Sigmoid colon (tissue), 7 donors: ENCODE results near the gene MRPL38. TPM values are rescaled to one million over a fixed set of nuclear protein-coding genes. Genes with fewer than 3 reads are reported as not detected.
"Not testable (repeated sequence)": the region's sequence is repeated elsewhere in the genome, so short reads cannot be mapped to it uniquely, and the experiment has no call there.

Experiments used
- DNase-seq: peaks from one replicate; pipeline ENCODE4 v3.0.0-alpha.2; 2019
- H3K27ac ChIP-seq, 4 donors: fragments of 200-600 bp; sonication (generic); one replicate each; pipeline ENCODE4 v1.5.1; 2016 to 2019; ENCODE audit warnings: mild to moderate bottlenecking in 1 of 4
- H3K27me3 ChIP-seq, 3 donors: fragments of 200-600 bp; sonication (generic); one replicate each; pipeline ENCODE4 v1.5.1; 2019; ENCODE audit warnings: mild to moderate bottlenecking in 1 of 3
- H3K36me3 ChIP-seq, 4 donors: fragments of 200-600 bp; sonication (generic); one replicate each; pipeline ENCODE4 v1.5.1; 2016 to 2019
- H3K4me1 ChIP-seq, 4 donors: fragments of 200-600 bp; sonication (generic); one replicate each; pipeline ENCODE4 v1.5.1; 2017 to 2019
- H3K4me3 ChIP-seq, 4 donors: fragments of 200-600 bp; sonication (generic); one replicate each; pipeline ENCODE4 v1.5.1; 2017 to 2019; ENCODE audit warnings: mild to moderate bottlenecking in 2 of 4, moderate library complexity in 1 of 4
- H3K9me3 ChIP-seq, 4 donors: fragments of 200-600 bp in 3 of 4; sonication (generic) in 3 of 4; one replicate each; pipeline versions ENCODE4 v1.5.1 to v1.6.1; 2013 to 2019
- EP300 ChIP-seq, 4 donors: sonication (generic); formaldehyde crosslinking; IDR thresholded peaks; one replicate each; pipeline ENCODE4 v1.6.1; 2017; ENCODE audit warnings: antibody characterized with exemption in 4 of 4
- POLR2A ChIP-seq, 2 donors: fragments of 450-650 bp; IDR thresholded peaks; one replicate each; pipeline ENCODE4 v1.6.1; 2016; ENCODE audit warnings: antibody characterized with exemption in 2 of 2, mild to moderate bottlenecking in 2 of 2, moderate library complexity in 2 of 2
- POLR2AphosphoS5 ChIP-seq, 4 donors: sonication (generic); formaldehyde crosslinking; IDR thresholded peaks; one replicate each; pipeline ENCODE4 v1.6.1; 2017; ENCODE audit warnings: antibody characterized with exemption in 4 of 4
- WGBS, 2 donors: extraction: QIAGEN DNeasy Blood & Tissue Kit; methylation state at CpG; one replicate each; pipeline ENCODE4 v1.1.7; 2013; 5-methylcytosine and 5-hydroxymethylcytosine counted together
- intact Hi-C: fragments of 100-400 bp; cut with DNase I; formaldehyde crosslinking; loops from one replicate; pipeline ENCODE4 v1.15.1; 2023
- polyA plus RNA-seq, 3 donors: library from polyadenylated mRNA; stranded (reverse); fragments of 200-250 nt; gene quantifications; one replicate each; pipeline ENCODE4 v1.2.3, GENCODE V29; 2013
- total RNA-seq, 4 donors: library from RNA; depleted of rRNA; stranded (reverse); fragments of >200 nt; gene quantifications; one replicate each; pipeline ENCODE4 v1.1.0, GENCODE V29; 2016
- TF ChIP-seq, protein P1 (sequence below), 4 experiments: fragments of 450-650 bp in 3 of 4; fragments of 200-600 bp in 1 of 4; IDR thresholded peaks; one replicate each; pipeline ENCODE4 v1.5.1; 2016 to 2019; ENCODE audit warnings: antibody characterized with exemption in 4 of 4, mild to moderate bottlenecking in 3 of 4, moderate library complexity in 2 of 4
- donor health status: healthy with polysubstance abuse.
- donor health status: Bipolar disorder and iron deficiency.
- donor health status: healthy.

The MRPL38 gene
- total and polyA plus RNA-seq, 7 donors, result 32.8 to 71.5 (median 50.6) TPM

DNA sequence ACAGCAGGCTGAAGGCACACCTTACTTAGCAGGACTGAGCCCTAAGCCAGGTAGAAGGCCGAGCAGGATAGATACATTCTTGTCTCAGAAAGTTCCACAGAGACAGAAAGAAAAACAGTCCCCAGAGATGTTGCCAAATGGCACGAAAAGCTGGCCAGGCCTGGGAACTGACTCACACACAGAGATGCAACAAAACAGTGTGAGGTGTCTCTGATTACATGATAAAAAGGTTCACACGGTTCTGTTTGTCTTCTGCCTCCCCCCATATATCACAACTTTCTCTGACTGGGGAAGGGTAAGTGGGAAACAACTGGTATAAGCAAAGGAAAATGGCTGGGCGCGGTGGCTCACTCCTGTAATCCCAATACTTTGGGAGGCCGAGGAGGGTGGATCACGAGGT is 51.3 kb downstream of the MRPL38 start:
- Histone ChIP-seq H3K4me3 (peak overlapping the region in 1 of 4 donors; percentile 94), H3K36me3 (peaks cover 24 to 42% (median 28%) of the 10 kb centered on the region in 4 donors), H3K27ac (peak overlapping the region; percentile 96 to 100 (median 98)), H3K4me1 (peaks cover 0 to 67% (median 55%) of the 10 kb centered on the region in 4 donors), H3K9me3 (no peaks in the 10 kb centered on the region), H3K27me3 (no peaks in the 10 kb centered on the region)
- intact Hi-C loops, result no loop called here
- peak; percentile 70 for DNase-seq
- peak in 1 of 4 donors; percentile 17 for TF ChIP-seq POLR2AphosphoS5 (IDR thresholded peaks at IDR 0.05)
- TF ChIP-seq, protein P1, sequence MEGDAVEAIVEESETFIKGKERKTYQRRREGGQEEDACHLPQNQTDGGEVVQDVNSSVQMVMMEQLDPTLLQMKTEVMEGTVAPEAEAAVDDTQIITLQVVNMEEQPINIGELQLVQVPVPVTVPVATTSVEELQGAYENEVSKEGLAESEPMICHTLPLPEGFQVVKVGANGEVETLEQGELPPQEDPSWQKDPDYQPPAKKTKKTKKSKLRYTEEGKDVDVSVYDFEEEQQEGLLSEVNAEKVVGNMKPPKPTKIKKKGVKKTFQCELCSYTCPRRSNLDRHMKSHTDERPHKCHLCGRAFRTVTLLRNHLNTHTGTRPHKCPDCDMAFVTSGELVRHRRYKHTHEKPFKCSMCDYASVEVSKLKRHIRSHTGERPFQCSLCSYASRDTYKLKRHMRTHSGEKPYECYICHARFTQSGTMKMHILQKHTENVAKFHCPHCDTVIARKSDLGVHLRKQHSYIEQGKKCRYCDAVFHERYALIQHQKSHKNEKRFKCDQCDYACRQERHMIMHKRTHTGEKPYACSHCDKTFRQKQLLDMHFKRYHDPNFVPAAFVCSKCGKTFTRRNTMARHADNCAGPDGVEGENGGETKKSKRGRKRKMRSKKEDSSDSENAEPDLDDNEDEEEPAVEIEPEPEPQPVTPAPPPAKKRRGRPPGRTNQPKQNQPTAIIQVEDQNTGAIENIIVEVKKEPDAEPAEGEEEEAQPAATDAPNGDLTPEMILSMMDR (IDR thresholded peaks at IDR 0.05), result no peak
- 85 to 87% methylated on average over 7 of the region's 7 CpGs for WGBS, 2 donors

- H3K27me3 ChIP-seq, H3K4me3 ChIP-seq, H3K9me3 ChIP-seq, intact Hi-C loops: not testable (repeated sequence)
- Histone ChIP-seq H3K36me3 (peaks cover 41 to 60% (median 46%) of the 10 kb centered on the region in 4 donors), H3K27ac (peak overlapping the region in 3 of 4 donors; percentile 98 to 100 (median 99)), H3K4me1 (peaks cover 0 to 75% (median 60%) of the 10 kb centered on the region in 4 donors)
- peak; percentile 62 for DNase-seq
- 93 to 94% methylated on average over 15 of the region's 15 CpGs for WGBS, 2 donors
These were observed 53.0 kb downstream of the MRPL38 start for GRCh38 chr17:75851693-75851991.

DNA sequence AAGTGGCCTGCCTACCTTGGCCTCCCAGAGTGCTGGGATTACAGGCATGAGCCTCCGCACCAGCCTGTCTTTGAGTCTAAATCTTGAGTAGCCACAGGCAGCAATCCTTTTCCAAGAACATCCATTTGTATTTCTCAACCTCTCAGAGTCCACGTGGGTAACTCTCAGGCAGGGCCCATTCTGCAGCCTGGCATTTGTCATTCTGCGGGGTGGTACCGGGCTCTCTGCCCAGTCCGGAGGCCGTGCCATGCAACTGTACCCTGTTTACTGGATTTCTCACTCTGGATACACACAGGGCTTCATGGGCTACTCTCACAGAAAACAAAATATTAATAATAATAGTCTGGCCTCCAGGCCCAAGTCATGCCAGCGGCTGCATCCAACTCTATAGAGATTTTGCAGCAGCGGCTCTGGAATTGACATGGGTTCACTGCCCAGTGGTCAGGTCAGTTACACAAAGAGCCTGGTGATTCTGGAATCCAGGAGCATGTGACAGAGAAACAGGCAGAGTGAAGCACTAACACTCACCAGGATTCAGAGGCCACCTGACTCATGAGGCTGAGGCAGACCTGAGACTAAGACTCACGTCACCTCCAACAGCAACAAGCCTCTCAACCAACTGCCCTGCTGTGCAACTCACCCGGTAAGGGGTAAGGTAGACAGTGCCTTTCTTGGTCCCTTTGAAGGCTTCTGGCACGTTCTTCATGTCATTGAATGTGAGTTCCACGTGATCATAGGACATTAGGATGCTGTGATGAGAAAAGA is 53.6 kb downstream of the MRPL38 start:
- Histone ChIP-seq H3K27me3 (no peaks in the 10 kb centered on the region), H3K4me3 (no peak overlapping the region), H3K36me3 (peaks cover 46 to 65% (median 51%) of the 10 kb centered on the region in 4 donors), H3K27ac (peak overlapping the region in 3 of 4 donors; percentile 98 to 100 (median 99)), H3K9me3 (no peaks in the 10 kb centered on the region), H3K4me1 (peaks cover 0 to 75% (median 60%) of the 10 kb centered on the region in 4 donors)
- intact Hi-C loops, result no loop called here
- DNase-seq, result peak; percentile 89
- WGBS, 2 donors, result 95% methylated on average over 12 of the region's 12 CpGs
- TF ChIP-seq, protein P1 (IDR thresholded peaks at IDR 0.05), result no peak
- TF ChIP-seq POLR2AphosphoS5 (IDR thresholded peaks at IDR 0.05) (peak; percentile 34 to 71 (median 44)), EP300 (IDR thresholded peaks at IDR 0.05) (peak in 3 of 4 donors; percentile 26 to 67 (median 56)), POLR2A (IDR thresholded peaks at IDR 0.05) (no peak)

DNA sequence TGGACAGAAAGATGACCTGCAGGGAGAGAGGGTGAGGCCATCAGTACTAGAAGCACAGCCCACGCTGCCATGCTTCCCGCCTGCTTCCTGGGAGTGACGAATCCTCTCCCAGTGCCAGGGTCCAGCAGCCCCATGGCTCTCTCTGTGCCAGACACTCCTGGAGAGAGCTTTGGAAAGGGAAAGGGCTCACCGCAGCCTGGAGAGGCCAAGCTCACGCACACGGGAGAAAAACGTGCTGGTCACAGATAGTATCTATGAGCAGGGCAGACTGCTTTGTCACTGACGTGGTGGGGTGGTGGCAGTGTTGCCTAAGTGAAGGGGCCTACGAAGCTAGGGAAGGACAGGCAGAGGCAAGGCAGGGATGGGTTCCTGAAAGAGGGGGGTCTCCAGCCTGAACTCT is 55.0 kb downstream of the MRPL38 start:
- intact Hi-C loops, result no loop called here
- H3K4me3 ChIP-seq, result no peak overlapping the region
- peaks cover 48 to 73% (median 55%) of the 10 kb centered on the region in 4 donors for H3K36me3 ChIP-seq
- 91 to 93% methylated on average over 9 of the region's 9 CpGs for WGBS, 2 donors
- no peaks in the 10 kb centered on the region for H3K9me3 ChIP-seq
- peak overlapping the region; percentile 34 to 100 (median 74) for H3K27ac ChIP-seq
- H3K27me3 ChIP-seq, result no peaks in the 10 kb centered on the region
- TF ChIP-seq EP300 (IDR thresholded peaks at IDR 0.05) (no peak), POLR2A (IDR thresholded peaks at IDR 0.05) (no peak), POLR2AphosphoS5 (IDR thresholded peaks at IDR 0.05) (peak in 1 of 4 donors; percentile 13)
- TF ChIP-seq, protein P1 (IDR thresholded peaks at IDR 0.05), result no peak
- DNase-seq, result no peak
- peaks cover 0 to 88% (median 72%) of the 10 kb centered on the region in 4 donors for H3K4me1 ChIP-seq

- H3K9me3 ChIP-seq, result no peaks in the 10 kb centered on the region
- H3K27ac ChIP-seq, result peak overlapping the region; percentile 34 to 100 (median 74)
- H3K4me3 ChIP-seq, result no peak overlapping the region
- TF ChIP-seq EP300 (IDR thresholded peaks at IDR 0.05) (no peak), POLR2A (IDR thresholded peaks at IDR 0.05) (no peak), POLR2AphosphoS5 (IDR thresholded peaks at IDR 0.05) (no peak)
- TF ChIP-seq, protein P1 (IDR thresholded peaks at IDR 0.05), result no peak
- H3K4me1 ChIP-seq, result peaks cover 0 to 88% (median 73%) of the 10 kb centered on the region in 4 donors
- DNase-seq, result no peak
- WGBS, 2 donors, result 92 to 96% methylated on average over 11 of the region's 11 CpGs
- intact Hi-C loops, result no loop called here
- H3K36me3 ChIP-seq, result peaks cover 48 to 73% (median 55%) of the 10 kb centered on the region in 4 donors
- H3K27me3 ChIP-seq, result no peaks in the 10 kb centered on the region
These were observed 55.4 kb downstream of the MRPL38 start for GRCh38 chr17:75849279-75849646.

Other genes with a start within 250 kb of the MRPL38 start
- gene RECQL5, start 237.7 kb downstream of the MRPL38 start, total RNA-seq, result 10 to 100 TPM in 3 of 4 donors, 1 to 10 TPM in 1; 5.1 to 11.6 (median 11.3) TPM
- gene RECQL5, start 237.7 kb downstream of the MRPL38 start, polyA plus RNA-seq, result 10 to 100 TPM in 2 of 3 donors, 1 to 10 TPM in 1; 9.0 to 30.1 (median 10.2) TPM
- gene SAP30BP, start 237.5 kb downstream of the MRPL38 start, total RNA-seq, result 10 to 100 TPM; 53.5 to 96.9 (median 63.6) TPM
- 10 to 100 TPM; 53.2 to 69.3 (median 57.7) TPM for gene SAP30BP, start 237.5 kb downstream of the MRPL38 start, polyA plus RNA-seq
- gene ITGB4, start 183.4 kb downstream of the MRPL38 start, total RNA-seq, result 10 to 100 TPM; 15.1 to 43.2 (median 23.1) TPM
- gene ITGB4, start 183.4 kb downstream of the MRPL38 start, polyA plus RNA-seq, result 100 to 1,000 TPM in 1 of 3 donors, 10 to 100 TPM in 2; 17.8 to 116 (median 25.8) TPM
- gene GALK1, start 139.7 kb downstream of the MRPL38 start, total RNA-seq, result 10 to 100 TPM; 17.2 to 24.6 (median 20.3) TPM
- gene GALK1, start 139.7 kb downstream of the MRPL38 start, polyA plus RNA-seq, result 10 to 100 TPM; 14.3 to 28.2 (median 14.4) TPM
- 10 to 100 TPM; 18.9 to 29.6 (median 26.4) TPM for gene UNK, start 120.1 kb downstream of the MRPL38 start, total RNA-seq
- gene UNK, start 120.1 kb downstream of the MRPL38 start, polyA plus RNA-seq, result 10 to 100 TPM; 12.7 to 24.4 (median 16.8) TPM
- 10 to 100 TPM in 2 of 4 donors, 1 to 10 TPM in 2; 4.3 to 11.4 (median 9.6) TPM for gene UNC13D, start 60.5 kb downstream of the MRPL38 start, total RNA-seq
- gene UNC13D, start 60.5 kb downstream of the MRPL38 start, polyA plus RNA-seq, result 10 to 100 TPM in 2 of 3 donors, 1 to 10 TPM in 1; 6.0 to 61.9 (median 17.1) TPM
- gene WBP2, start 49.5 kb downstream of the MRPL38 start, total RNA-seq, result 10 to 100 TPM; 44.2 to 73.1 (median 56.9) TPM
- 100 to 1,000 TPM in 1 of 3 donors, 10 to 100 TPM in 2; 87.1 to 110 (median 91.3) TPM for gene WBP2, start 49.5 kb downstream of the MRPL38 start, polyA plus RNA-seq
- 10 to 100 TPM; 27.8 to 40.9 (median 37.2) TPM for gene TRIM47, start 26.3 kb downstream of the MRPL38 start, total RNA-seq
- 10 to 100 TPM; 28.7 to 41.0 (median 39.0) TPM for gene TRIM47, start 26.3 kb downstream of the MRPL38 start, polyA plus RNA-seq
- 10 to 100 TPM; 22.4 to 27.5 (median 25.1) TPM for gene TRIM65, start 7.9 kb downstream of the MRPL38 start, total RNA-seq
- 10 to 100 TPM in 2 of 3 donors, 1 to 10 TPM in 1; 7.2 to 19.1 (median 10.2) TPM for gene TRIM65, start 7.9 kb downstream of the MRPL38 start, polyA plus RNA-seq
- gene FBF1, start 36.2 kb upstream of the MRPL38 start, total RNA-seq, result 10 to 100 TPM in 1 of 4 donors, 1 to 10 TPM in 3; 4.4 to 16.6 (median 6.3) TPM
- 1 to 10 TPM; 1.2 to 9.0 (median 2.5) TPM for gene FBF1, start 36.2 kb upstream of the MRPL38 start, polyA plus RNA-seq
- gene ACOX1, start 74.3 kb upstream of the MRPL38 start, total RNA-seq, result 10 to 100 TPM; 32.7 to 38.9 (median 36.5) TPM
- gene ACOX1, start 74.3 kb upstream of the MRPL38 start, polyA plus RNA-seq, result 10 to 100 TPM; 31.3 to 93.2 (median 32.4) TPM
- gene TEN1, start 74.4 kb upstream of the MRPL38 start, total RNA-seq, result 10 to 100 TPM in 1 of 4 donors, 1 to 10 TPM in 3; 5.3 to 14.8 (median 7.8) TPM
- 10 to 100 TPM; 30.5 to 78.8 (median 57.1) TPM for gene TEN1, start 74.4 kb upstream of the MRPL38 start, polyA plus RNA-seq
- 1 to 10 TPM in 2 of 4 donors, under 1 TPM in 1, not detected in 1; 0.71 to 2.6 (median 1.4) TPM for gene CDK3, start 96.0 kb upstream of the MRPL38 start, total RNA-seq
- gene CDK3, start 96.0 kb upstream of the MRPL38 start, polyA plus RNA-seq, result 10 to 100 TPM; 11.9 to 15.0 (median 15.0) TPM
- 10 to 100 TPM in 1 of 4 donors, 1 to 10 TPM in 3; 2.9 to 23.5 (median 7.2) TPM for gene EVPL, start 122.4 kb upstream of the MRPL38 start, total RNA-seq
- 10 to 100 TPM in 1 of 3 donors, 1 to 10 TPM in 2; 4.6 to 16.0 (median 4.8) TPM for gene EVPL, start 122.4 kb upstream of the MRPL38 start, polyA plus RNA-seq
- 10 to 100 TPM; 53.1 to 60.6 (median 53.8) TPM for gene SRP68, start 167.6 kb upstream of the MRPL38 start, total RNA-seq
- 10 to 100 TPM; 37.2 to 52.4 (median 37.7) TPM for gene SRP68, start 167.6 kb upstream of the MRPL38 start, polyA plus RNA-seq
- gene GALR2, start 169.9 kb upstream of the MRPL38 start, total RNA-seq, result 10 to 100 TPM in 1 of 4 donors, 1 to 10 TPM in 3; 5.4 to 20.2 (median 8.2) TPM
- 1 to 10 TPM in 1 of 3 donors, not detected in 2; 1.6 TPM for gene GALR2, start 169.9 kb upstream of the MRPL38 start, polyA plus RNA-seq
- 1 to 10 TPM in 2 of 4 donors, under 1 TPM in 2; 0.16 to 3.5 (median 0.81) TPM for gene ZACN, start 174.3 kb upstream of the MRPL38 start, total RNA-seq
- 1 to 10 TPM; 1.2 to 1.3 (median 1.2) TPM for gene ZACN, start 174.3 kb upstream of the MRPL38 start, polyA plus RNA-seq
- gene EXOC7, start 198.9 kb upstream of the MRPL38 start, total RNA-seq, result 10 to 100 TPM; 58.9 to 82.0 (median 75.3) TPM
- gene EXOC7, start 198.9 kb upstream of the MRPL38 start, polyA plus RNA-seq, result 10 to 100 TPM; 36.8 to 74.4 (median 38.4) TPM
- gene FOXJ1, start 236.4 kb upstream of the MRPL38 start, total RNA-seq, result under 1 TPM in 1 of 4 donors, not detected in 3; 0.14 TPM
- gene FOXJ1, start 236.4 kb upstream of the MRPL38 start, polyA plus RNA-seq, result 1 to 10 TPM in 1 of 3 donors, under 1 TPM in 2; 0.23 to 2.3 (median 0.60) TPM